HG02884 (cell line): Measurements from ENCODE around the gene CERS6.

Experiments
- ATAC-seq: cut with Tn5 transposase; IDR thresholded peaks from one replicate; pipeline ENCODE4 v1.9.1; 2021; ENCODE audit warnings: mild to moderate bottlenecking, moderate library complexity; ENCODE audit not compliant: unreplicated experiment

CERS6 gene

GRCh38 chr2:168596881-168597655 is 141.0 kb downstream of the CERS6 start:
- no peak for ATAC-seq

GRCh38 chr2:168599738-168600137 is 143.7 kb downstream of the CERS6 start:
- ATAC-seq = no peak

- ATAC-seq = no peak
These were observed 144.9 kb downstream of the CERS6 start for GRCh38 chr2:168600949-168601348.

- ATAC-seq = peak; percentile 59
These were observed 145.7 kb downstream of the CERS6 start for GRCh38 chr2:168601741-168602140.

- no peak for ATAC-seq
These were observed 146.3 kb downstream of the CERS6 start for GRCh38 chr2:168602379-168602778.

DNA sequence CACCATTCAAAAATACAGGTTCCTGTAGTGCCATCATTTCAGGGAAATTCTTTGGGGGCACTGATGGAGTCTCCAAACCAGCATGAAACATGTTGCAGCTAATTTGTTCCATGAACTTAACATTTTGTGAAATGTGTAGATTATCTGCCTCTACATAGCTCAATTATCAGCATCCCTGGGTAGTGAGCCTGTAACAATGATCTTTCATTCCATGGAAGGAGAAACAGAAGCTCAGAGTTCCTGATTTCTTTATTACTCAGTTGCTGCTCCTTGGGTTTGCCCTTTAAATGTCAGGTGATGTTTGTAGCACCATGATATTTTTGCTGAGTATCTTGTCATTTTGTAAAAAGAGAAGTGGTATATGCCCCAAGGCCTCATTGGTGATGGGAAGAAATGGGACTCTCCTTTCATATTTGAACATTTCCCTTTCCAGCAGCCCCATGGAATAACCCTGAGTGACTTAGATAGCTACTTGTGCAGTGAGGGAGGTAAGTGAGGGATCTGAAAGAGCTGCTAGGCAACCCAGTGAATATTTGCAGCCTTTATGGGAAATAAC is 146.9 kb downstream of the CERS6 start:
- no peak for ATAC-seq

DNA sequence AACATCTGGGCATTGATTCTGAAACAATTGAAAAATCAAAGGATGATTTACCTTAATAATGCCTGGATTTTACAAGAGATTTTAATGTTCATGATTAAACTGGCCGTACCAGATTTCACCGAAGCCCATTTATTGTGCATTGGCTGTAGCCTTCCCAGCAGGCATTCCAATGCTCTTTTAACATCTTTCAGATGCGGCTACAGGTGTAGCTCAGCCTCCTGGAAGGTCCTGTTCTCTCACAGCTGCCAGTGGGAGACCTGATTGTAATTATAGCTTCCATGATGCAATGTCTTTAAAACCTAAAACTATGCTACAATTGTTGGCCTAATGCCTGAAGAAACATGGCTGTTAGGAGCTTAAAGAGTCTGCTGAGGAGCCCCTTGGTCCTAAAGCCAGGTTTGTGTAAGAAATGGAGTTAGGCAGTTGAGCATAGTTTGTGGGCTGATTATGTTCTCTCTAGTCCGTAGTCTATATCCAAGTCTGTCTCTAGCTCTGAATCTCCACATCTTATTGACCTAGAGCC is 147.4 kb downstream of the CERS6 start:
- ATAC-seq = no peak

DNA sequence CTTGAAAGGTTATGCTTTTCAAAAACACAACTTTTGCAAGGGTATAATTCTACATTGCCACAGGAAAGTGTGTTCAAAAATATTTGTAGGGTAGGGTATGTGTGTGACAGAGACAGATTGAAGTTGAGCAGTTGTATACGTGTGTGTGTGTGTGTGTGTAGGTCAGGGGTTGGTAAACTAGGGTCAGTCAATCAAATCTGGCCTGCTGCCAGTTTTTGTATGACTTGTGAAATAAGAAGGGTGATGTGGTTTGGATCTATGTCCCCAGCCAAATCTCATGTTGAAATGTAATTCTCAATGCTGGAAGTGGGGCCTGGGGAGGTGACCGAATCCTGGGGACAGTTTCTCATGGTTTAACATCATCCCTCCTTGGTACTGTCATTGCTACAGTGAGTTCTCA is 148.2 kb downstream of the CERS6 start:
- ATAC-seq = no peak

DNA sequence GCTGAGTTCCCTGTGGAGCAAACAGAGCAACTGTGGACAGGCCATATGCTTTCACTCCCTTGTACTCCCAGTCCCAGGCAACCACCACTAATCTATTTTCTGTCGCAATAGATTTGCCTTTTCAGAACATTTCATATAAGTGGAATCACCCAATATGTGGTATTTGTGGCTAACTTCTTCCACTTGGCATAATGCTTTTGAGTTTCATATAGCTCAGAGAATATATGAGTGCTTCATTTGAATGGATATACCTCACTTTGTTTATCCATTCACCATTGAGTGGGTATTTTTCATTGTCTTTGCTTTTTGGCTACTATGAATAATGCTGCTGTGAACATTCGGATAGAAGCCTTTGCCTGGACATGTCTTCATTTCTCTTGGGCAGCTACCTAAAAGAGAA is 151.9 kb downstream of the CERS6 start:
- no peak for ATAC-seq

DNA sequence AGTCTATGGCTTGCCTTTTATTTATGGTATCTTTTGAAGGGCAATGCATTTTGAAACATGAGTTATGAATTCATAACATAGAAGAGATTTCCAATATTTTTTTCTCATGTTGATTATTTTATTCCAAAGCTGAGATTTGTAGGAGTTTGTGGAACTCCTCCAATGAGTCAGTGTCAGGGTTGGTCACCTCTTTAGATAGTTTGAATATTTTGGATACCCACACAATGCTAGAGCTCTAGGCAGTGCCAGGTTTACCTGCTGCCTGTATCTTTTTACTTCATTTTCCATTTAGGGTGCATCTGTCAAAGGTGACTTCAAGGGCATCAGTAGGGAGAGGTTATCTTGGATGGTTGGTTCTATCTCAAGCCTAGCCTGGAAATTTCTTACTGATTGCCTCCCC is 152.7 kb downstream of the CERS6 start:
- no peak for ATAC-seq

GRCh38 chr2:168611091-168611490 is 155.0 kb downstream of the CERS6 start:
- no peak for ATAC-seq

- ATAC-seq = no peak
These were observed 156.0 kb downstream of the CERS6 start for GRCh38 chr2:168611896-168612650.

GRCh38 chr2:168612719-168613118 is 156.6 kb downstream of the CERS6 start:
- ATAC-seq = no peak

GRCh38 chr2:168613551-168613950 is 157.5 kb downstream of the CERS6 start:
- no peak for ATAC-seq

GRCh38 chr2:168614172-168615018 is 158.3 kb downstream of the CERS6 start:
- no peak for ATAC-seq

DNA sequence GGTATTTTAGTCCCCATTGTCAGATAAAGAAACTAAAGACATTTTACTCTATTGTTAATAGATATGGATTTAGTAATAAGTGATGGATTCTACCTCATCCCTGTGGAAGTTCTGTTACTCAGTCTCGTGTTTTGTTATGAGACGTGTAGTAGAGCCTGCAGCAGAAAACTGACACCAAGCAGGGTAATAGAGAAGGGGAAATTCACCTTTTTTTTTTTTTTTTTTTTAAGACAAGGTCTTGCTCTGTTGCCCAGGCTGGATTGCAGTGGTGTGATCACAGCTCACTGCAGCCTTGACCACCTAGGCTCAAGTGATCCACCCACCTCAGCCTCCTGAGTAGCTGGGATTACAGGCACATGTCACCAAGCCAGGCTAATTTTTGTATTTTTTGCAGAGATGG is 164.5 kb downstream of the CERS6 start:
- no peak for ATAC-seq

- ATAC-seq = no peak
These were observed 166.5 kb downstream of the CERS6 start for GRCh38 chr2:168622559-168622958.

DNA sequence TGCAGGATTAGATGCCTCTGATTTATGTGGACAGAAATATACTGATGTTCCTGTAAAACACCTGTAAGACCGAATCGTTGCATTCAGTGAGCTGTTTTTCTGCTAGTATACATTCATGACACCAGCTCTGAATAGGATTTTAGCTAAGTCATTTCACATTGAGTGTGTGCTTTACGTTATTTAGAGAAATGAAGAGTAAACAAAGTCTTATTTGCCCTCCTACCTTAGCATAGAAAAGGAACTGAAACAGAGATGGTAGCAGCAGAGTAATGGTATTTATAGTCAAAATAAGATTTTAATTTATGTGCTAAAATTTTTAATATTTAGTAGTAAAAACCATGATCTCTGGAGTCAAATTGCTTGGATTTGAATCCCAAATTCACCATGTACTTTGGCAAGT is 168.0 kb downstream of the CERS6 start:
- no peak for ATAC-seq

DNA sequence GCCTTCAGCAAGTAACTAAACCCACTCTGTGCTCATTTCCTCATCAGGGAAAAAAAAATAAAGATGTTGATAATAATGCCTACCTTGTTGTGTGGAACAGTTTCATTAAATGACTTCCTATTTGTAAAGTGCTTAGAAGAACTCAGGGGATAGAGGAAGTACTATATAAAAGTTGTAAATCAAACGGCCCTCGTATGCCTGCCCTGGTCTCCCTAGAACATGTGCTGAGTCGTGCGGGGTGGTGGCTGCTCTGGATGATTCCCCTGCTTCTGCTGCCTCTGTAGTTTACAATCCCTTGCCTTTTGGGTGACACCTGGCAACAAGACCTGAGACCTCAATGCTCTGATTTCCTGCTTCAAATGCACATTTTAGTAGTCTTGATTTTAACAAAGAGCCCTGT is 170.0 kb downstream of the CERS6 start:
- no peak for ATAC-seq

- no peak for ATAC-seq
These were observed 170.6 kb downstream of the CERS6 start for GRCh38 chr2:168626647-168627046.

GRCh38 chr2:168632709-168633121 is 176.6 kb downstream of the CERS6 start:
- ATAC-seq = no peak
